WERI-Rb-1 (cell line): ENCODE measurements around the gene LCE7A.

Experiments used
- DNase-seq: peaks from one replicate; pipeline ENCODE4 v3.0.0-alpha.2; 2020
- H3K27ac ChIP-seq: fragments of 250-450 bp; sonication (Bioruptor Pico); 2 replicates; pipeline ENCODE4 v1.5.1; 2020; ENCODE audit warnings: mild to moderate bottlenecking, moderate library complexity
- H3K27me3 ChIP-seq: fragments of 250-450 bp; sonication (Bioruptor Pico); 2 replicates; pipeline ENCODE4 v1.5.1; 2021; ENCODE audit warnings: mild to moderate bottlenecking, low read depth, moderate library complexity; ENCODE audit not compliant: insufficient read depth, severe bottlenecking
- H3K36me3 ChIP-seq: fragments of 250-450 bp; sonication (Bioruptor Pico); 2 replicates; pipeline ENCODE4 v1.5.1; 2020; ENCODE audit warnings: mild to moderate bottlenecking, moderate library complexity
- H3K4me3 ChIP-seq: 2 replicates; pipeline ENCODE4 v1.5.1; 2011; ENCODE audit warnings: low read depth, mild to moderate bottlenecking, control low read depth, low read length
- H3K9me3 ChIP-seq: fragments of 250-450 bp; sonication (Bioruptor Pico); 2 replicates; pipeline ENCODE4 v1.5.1; 2021; ENCODE audit warnings: mild to moderate bottlenecking, moderate library complexity; ENCODE audit not compliant: severe bottlenecking
- CTCF ChIP-seq: IDR thresholded peaks from 2 replicates; pipeline ENCODE4 v1.5.1; 2011; ENCODE audit warnings: low read depth, mild to moderate bottlenecking, control low read depth, inconsistent platforms, low read length

LCE7A gene

GRCh38 chr1:152871731-152872126 lies 11.9 kb downstream of the LCE7A start:
- H3K36me3 ChIP-seq, result no peaks in the 10 kb centered on the region
- H3K27me3 ChIP-seq, result peaks cover 13% of the 10 kb centered on the region
- H3K9me3 ChIP-seq, result no peaks in the 10 kb centered on the region
- no peak for TF ChIP-seq CTCF
- H3K4me3 ChIP-seq, result no peak overlapping the region
- DNase-seq, result no peak
- H3K27ac ChIP-seq, result no peak overlapping the region

- Histone ChIP-seq H3K9me3 (no peaks in the 10 kb centered on the region), H3K4me3 (no peak overlapping the region), H3K27ac (no peak overlapping the region), H3K27me3 (no peaks in the 10 kb centered on the region), H3K36me3 (no peaks in the 10 kb centered on the region)
- no peak for TF ChIP-seq CTCF
- DNase-seq, result no peak
These were observed 13.7 kb downstream of the LCE7A start for GRCh38 chr1:152873495-152873894.

- no peak for DNase-seq
- Histone ChIP-seq H3K4me3 (no peak overlapping the region), H3K27ac (no peak overlapping the region), H3K36me3 (no peaks in the 10 kb centered on the region), H3K9me3 (peaks cover 2% of the 10 kb centered on the region), H3K27me3 (no peaks in the 10 kb centered on the region)
- TF ChIP-seq CTCF, result no peak
These were observed 17.0 kb downstream of the LCE7A start for GRCh38 chr1:152876827-152877226.

GRCh38 chr1:152878042-152878441 lies 18.2 kb downstream of the LCE7A start, which contains the start of gene SMCP:
TSS of gene SMCP (plus strand) at chr1:152878322. CDS start at chr1:152884423, 6,101 bp downstream.
- peak; percentile 93 for DNase-seq
- H3K4me3 ChIP-seq, result no peak within 1 kb of the TSS

GRCh38 chr1:152879559-152880198 lies 19.9 kb downstream of the LCE7A start:
- no peak for TF ChIP-seq CTCF
- peaks cover 2% of the 10 kb centered on the region for H3K9me3 ChIP-seq

More at GRCh38 chr1:152878042-152878441, 18.2 kb downstream of the LCE7A start, which contains the start of gene SMCP:
- H3K27ac ChIP-seq, result no peak within 1 kb of the TSS
- no peaks in the 10 kb centered on the region for H3K36me3 ChIP-seq
- peak; percentile 79 for TF ChIP-seq CTCF
- no peaks in the 10 kb centered on the region for H3K27me3 ChIP-seq
- H3K9me3 ChIP-seq, result peaks cover 2% of the 10 kb centered on the region

GRCh38 chr1:152880316-152880715 lies 20.5 kb downstream of the LCE7A start:
- Histone ChIP-seq H3K27ac (no peak overlapping the region), H3K9me3 (peaks cover 2% of the 10 kb centered on the region), H3K36me3 (no peaks in the 10 kb centered on the region), H3K27me3 (peaks cover 2% of the 10 kb centered on the region), H3K4me3 (no peak overlapping the region)
- no peak for DNase-seq
- TF ChIP-seq CTCF, result no peak

More at GRCh38 chr1:152879559-152880198, 19.9 kb downstream of the LCE7A start:
- no peaks in the 10 kb centered on the region for H3K36me3 ChIP-seq
- no peak overlapping the region for H3K4me3 ChIP-seq
- no peak overlapping the region for H3K27ac ChIP-seq
- no peaks in the 10 kb centered on the region for H3K27me3 ChIP-seq
- DNase-seq, result no peak
